ENCODE results near the gene CCM2L.

Gene CCM2L

DNA sequence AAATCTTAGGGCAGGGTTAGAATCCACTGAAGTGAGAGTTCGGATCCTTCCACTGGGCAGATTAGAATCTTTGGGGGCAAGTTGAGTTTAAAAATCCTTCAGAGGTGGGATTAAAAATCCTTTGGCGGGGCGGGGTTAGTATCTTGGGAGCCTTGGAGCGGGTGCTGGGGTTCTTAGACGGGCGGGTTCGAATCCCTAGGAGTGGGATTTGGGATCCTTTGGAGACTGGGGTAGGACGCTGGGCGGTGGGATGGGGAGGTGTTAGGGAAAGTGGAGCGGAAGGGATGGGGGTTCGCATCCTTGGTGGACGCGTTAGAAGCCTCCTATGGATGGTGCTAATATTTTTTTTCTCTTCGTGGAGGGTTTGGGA is 41.5 kb downstream of the CCM2L start:
- Histone ChIP-seq H4K20me1 (ENCODE audit: insufficient read depth, low read length) (no peaks in the 10 kb centered on the region), H3K9me2 (ENCODE audit: low read depth, low read length) (no peaks in the 10 kb centered on the region), H2AFZ (ENCODE audit: low read length) (no peak overlapping the region), H3K79me2 (ENCODE audit: insufficient read depth, low read length) (no peaks in the 10 kb centered on the region), H3K27ac (ENCODE audit: low read depth, low read length, poor library complexity, severe bottlenecking) (no peak overlapping the region), H3K4me1 (ENCODE audit: insufficient read depth, low read length, severe bottlenecking) (peaks cover 4% of the 10 kb centered on the region), H3K4me2 (ENCODE audit: low read length) (no peak overlapping the region), H3K9me3 (ENCODE audit: low read length) (no peaks in the 10 kb centered on the region), H3K27me3 (ENCODE audit: insufficient read depth, low read length) (peaks cover 14% of the 10 kb centered on the region; the same call in 1 of the 2 replicates), H3K36me3 (ENCODE audit: insufficient read depth, low read length) (no peaks in the 10 kb centered on the region), H3F3A (ENCODE audit: insufficient read depth, low read length) (no peaks in the 10 kb centered on the region), H3K4me3 (ENCODE audit: low read depth, low read length, poor library complexity, severe bottlenecking) (no peak overlapping the region), H3K9ac (ENCODE audit: low read length) (no peak overlapping the region)
- no peak for TF ChIP-seq EZH2 (IDR thresholded peaks at IDR 0.05; ENCODE audit: borderline replicate concordance, low read length)
- TF ChIP-seq, protein P1, sequence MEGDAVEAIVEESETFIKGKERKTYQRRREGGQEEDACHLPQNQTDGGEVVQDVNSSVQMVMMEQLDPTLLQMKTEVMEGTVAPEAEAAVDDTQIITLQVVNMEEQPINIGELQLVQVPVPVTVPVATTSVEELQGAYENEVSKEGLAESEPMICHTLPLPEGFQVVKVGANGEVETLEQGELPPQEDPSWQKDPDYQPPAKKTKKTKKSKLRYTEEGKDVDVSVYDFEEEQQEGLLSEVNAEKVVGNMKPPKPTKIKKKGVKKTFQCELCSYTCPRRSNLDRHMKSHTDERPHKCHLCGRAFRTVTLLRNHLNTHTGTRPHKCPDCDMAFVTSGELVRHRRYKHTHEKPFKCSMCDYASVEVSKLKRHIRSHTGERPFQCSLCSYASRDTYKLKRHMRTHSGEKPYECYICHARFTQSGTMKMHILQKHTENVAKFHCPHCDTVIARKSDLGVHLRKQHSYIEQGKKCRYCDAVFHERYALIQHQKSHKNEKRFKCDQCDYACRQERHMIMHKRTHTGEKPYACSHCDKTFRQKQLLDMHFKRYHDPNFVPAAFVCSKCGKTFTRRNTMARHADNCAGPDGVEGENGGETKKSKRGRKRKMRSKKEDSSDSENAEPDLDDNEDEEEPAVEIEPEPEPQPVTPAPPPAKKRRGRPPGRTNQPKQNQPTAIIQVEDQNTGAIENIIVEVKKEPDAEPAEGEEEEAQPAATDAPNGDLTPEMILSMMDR (IDR thresholded peaks at IDR 0.05; ENCODE audit: low read length): no peak

DNA sequence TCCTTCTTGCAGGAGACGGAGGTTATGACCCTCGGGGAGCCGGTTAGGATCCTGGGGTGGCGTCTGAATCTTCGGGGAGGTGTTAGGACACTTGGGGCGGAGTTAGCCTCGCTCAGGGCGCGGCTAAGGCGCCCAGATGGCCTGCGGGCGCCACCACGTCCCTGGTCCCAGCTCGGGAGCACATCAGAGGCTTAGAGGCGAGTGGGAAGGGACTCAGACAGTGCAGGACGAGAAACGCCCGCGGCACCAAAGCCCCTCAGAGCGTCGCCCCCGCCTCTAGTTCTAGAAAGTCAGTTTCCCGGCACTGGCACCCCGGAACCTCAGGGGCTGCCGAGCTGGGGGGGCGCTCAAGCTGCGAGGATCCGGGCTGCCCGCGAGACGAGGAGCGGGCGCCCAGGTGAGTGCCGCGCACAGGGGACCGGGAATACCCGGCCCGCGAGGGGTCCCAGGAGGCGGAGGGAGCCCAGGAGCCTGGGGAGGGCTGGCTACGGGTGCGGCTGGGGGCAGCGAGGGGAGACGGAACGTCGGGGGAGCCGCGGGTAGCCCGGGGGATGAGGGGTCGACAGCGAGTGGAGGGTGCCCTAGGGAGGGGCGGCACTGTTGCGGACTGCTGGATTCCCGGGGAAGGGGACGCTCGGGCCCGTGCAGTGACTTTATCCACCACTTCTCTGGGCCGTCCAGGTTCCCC is 42.0 kb downstream of the CCM2L start, which contains the start of gene HCK:
Gene HCK (plus strand): TSS at position 153 of the 688 bp plus-strand sequence.
- Histone ChIP-seq H4K20me1 (ENCODE audit: insufficient read depth, low read length) (no peaks in the 10 kb centered on the region), H3K4me1 (ENCODE audit: insufficient read depth, low read length, severe bottlenecking) (peaks cover 4% of the 10 kb centered on the region), H3K27ac (ENCODE audit: low read depth, low read length, poor library complexity, severe bottlenecking) (no peak within 1 kb of the TSS), H3K79me2 (ENCODE audit: insufficient read depth, low read length) (no peaks in the 10 kb centered on the region), H3K9me3 (ENCODE audit: low read length) (no peaks in the 10 kb centered on the region), H3K9ac (ENCODE audit: low read length) (no peak within 1 kb of the TSS), H3K36me3 (ENCODE audit: insufficient read depth, low read length) (no peaks in the 10 kb centered on the region), H2AFZ (ENCODE audit: low read length) (no peak within 1 kb of the TSS), H3K4me2 (ENCODE audit: low read length) (peak within 1 kb of the TSS; percentile 32; the same call in 1 of the 2 replicates), H3K4me3 (ENCODE audit: low read depth, low read length, poor library complexity, severe bottlenecking) (no peak within 1 kb of the TSS), H3K27me3 (ENCODE audit: insufficient read depth, low read length) (peaks cover 19% of the 10 kb centered on the region; the same call in 1 of the 2 replicates), H3K9me2 (ENCODE audit: low read depth, low read length) (no peaks in the 10 kb centered on the region), H3F3A (ENCODE audit: insufficient read depth, low read length) (no peaks in the 10 kb centered on the region)
- TF ChIP-seq, protein P1 (IDR thresholded peaks at IDR 0.05; ENCODE audit: low read length): no peak
- no peak for TF ChIP-seq EZH2 (IDR thresholded peaks at IDR 0.05; ENCODE audit: borderline replicate concordance, low read length)

DNA sequence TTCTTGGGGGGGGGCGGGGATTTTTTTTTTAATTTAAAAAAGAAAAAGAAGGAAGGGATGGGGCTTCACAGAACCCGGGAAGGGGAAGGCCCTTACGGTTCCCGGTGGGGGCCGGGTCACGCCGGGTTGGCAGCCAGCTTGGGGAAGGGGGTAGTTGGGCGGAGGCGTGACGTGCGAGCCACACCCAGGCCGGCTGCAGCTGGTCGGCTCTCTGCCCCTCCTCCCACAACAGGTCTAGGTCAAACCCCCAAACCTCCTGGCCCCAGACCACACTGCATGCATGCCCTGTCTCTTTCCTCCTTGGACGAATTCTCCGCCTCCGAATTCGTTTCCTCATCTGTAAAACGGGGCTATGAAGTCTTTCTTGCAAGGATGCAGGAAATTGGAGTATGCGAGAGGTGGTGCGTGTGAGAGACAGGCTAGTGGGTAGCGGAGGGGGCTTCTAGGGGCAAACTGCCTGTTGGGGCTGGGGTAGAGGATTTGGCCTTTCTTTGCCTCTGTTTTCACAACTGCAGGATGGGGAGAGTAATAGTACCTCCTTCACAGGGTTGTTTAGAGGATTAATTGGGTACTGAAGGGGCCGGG is 42.6 kb downstream of the CCM2L start:
- peaks cover 4% of the 10 kb centered on the region for H3K4me1 ChIP-seq (ENCODE audit: insufficient read depth, low read length, severe bottlenecking)
- no peak overlapping the region for H3K27ac ChIP-seq (ENCODE audit: low read depth, low read length, poor library complexity, severe bottlenecking)
- TF ChIP-seq EZH2 (IDR thresholded peaks at IDR 0.05; ENCODE audit: borderline replicate concordance, low read length): no peak
- TF ChIP-seq, protein P1 (IDR thresholded peaks at IDR 0.05; ENCODE audit: low read length): no peak
- H3K27me3 ChIP-seq (ENCODE audit: insufficient read depth, low read length): peaks cover 19% of the 10 kb centered on the region; the same call in 1 of the 2 replicates
- no peaks in the 10 kb centered on the region for H3K36me3 ChIP-seq (ENCODE audit: insufficient read depth, low read length)
- no peaks in the 10 kb centered on the region for H4K20me1 ChIP-seq (ENCODE audit: insufficient read depth, low read length)
- H2AFZ ChIP-seq (ENCODE audit: low read length): no peak overlapping the region
- no peaks in the 10 kb centered on the region for H3K79me2 ChIP-seq (ENCODE audit: insufficient read depth, low read length)
- H3K9ac ChIP-seq (ENCODE audit: low read length): no peak overlapping the region
- no peaks in the 10 kb centered on the region for H3F3A ChIP-seq (ENCODE audit: insufficient read depth, low read length)
- no peaks in the 10 kb centered on the region for H3K9me2 ChIP-seq (ENCODE audit: low read depth, low read length)
- no peak overlapping the region for H3K4me3 ChIP-seq (ENCODE audit: low read depth, low read length, poor library complexity, severe bottlenecking)
- no peaks in the 10 kb centered on the region for H3K9me3 ChIP-seq (ENCODE audit: low read length)
- H3K4me2 ChIP-seq (ENCODE audit: low read length): peak overlapping the region; percentile 32; the same call in 1 of the 2 replicates

All from OCI-LY1 (cell line).